ENCODE data around the gene HM13. TPM values are rescaled to one million over a fixed set of nuclear protein-coding genes. Genes with fewer than 3 reads are reported as not detected.
"Not testable (repeated sequence)": the region's sequence is repeated elsewhere in the genome, so short reads cannot be mapped to it uniquely, and the experiment has no call there.

The HM13 gene
- total and polyA plus RNA-seq, 4 donors, result 57.6 to 210 (median 99.1) TPM

GRCh38 chr20:31573555-31574321, 59.5 kb downstream of the HM13 start:
- no peaks in the 10 kb centered on the region for H3K9me3 ChIP-seq (ENCODE audit: control insufficient read depth in 4 of 4, low read length in 3 of 4)
- H3K4me3 ChIP-seq (ENCODE audit: low read depth in 1 of 3, low read length in 3 of 3), result peak overlapping the region; percentile 64 to 81 (median 66)
- DNase-seq (ENCODE audit: low spot score), result no peak
- H3K27me3 ChIP-seq (ENCODE audit: control insufficient read depth in 4 of 4, insufficient read depth in 4 of 4, low read length in 3 of 4), result no peaks in the 10 kb centered on the region
- 19% methylated on average over 19 of the region's 19 CpGs for WGBS
- H3K36me3 ChIP-seq (ENCODE audit: control insufficient read depth in 4 of 4, insufficient read depth in 3 of 4, low read depth in 1 of 4, low read length in 3 of 4), result no peaks in the 10 kb centered on the region
- H3K4me1 ChIP-seq (ENCODE audit: control insufficient read depth in 4 of 4, insufficient read depth in 4 of 4, low read length in 3 of 4), result peaks cover 10 to 37% (median 22%) of the 10 kb centered on the region in 4 donors
- peak overlapping the region; percentile 13 to 85 for H3K9ac ChIP-seq (ENCODE audit: low read depth in 1 of 2, low read length in 2 of 2)
- peak overlapping the region; percentile 78 to 82 for H3K27ac ChIP-seq (ENCODE audit: low read depth in 1 of 2, low read length in 2 of 2)
- TF ChIP-seq REST (IDR thresholded peaks at IDR 0.05) (peak; percentile 34), RAD21 (IDR thresholded peaks at IDR 0.05) (no peak)

- H3K27me3 ChIP-seq (ENCODE audit: control insufficient read depth in 4 of 4, insufficient read depth in 4 of 4, low read length in 3 of 4); DNase-seq (ENCODE audit: low spot score); H3K4me3 ChIP-seq (ENCODE audit: low read depth in 1 of 3, low read length in 3 of 3); H3K36me3 ChIP-seq (ENCODE audit: control insufficient read depth in 4 of 4, insufficient read depth in 3 of 4, low read depth in 1 of 4, low read length in 3 of 4); H3K9ac ChIP-seq (ENCODE audit: low read depth in 1 of 2, low read length in 2 of 2); H3K27ac ChIP-seq (ENCODE audit: low read depth in 1 of 2, low read length in 2 of 2); H3K9me3 ChIP-seq (ENCODE audit: control insufficient read depth in 4 of 4, low read length in 3 of 4): not testable (repeated sequence)
- WGBS, result 96% methylated on average over 10 of the region's 10 CpGs
- peaks cover 10 to 24% (median 12%) of the 10 kb centered on the region in 4 donors for H3K4me1 ChIP-seq (ENCODE audit: control insufficient read depth in 4 of 4, insufficient read depth in 4 of 4, low read length in 3 of 4)
These were observed 60.7 kb downstream of the HM13 start for GRCh38 chr20:31574986-31575385.

GRCh38 chr20:31576751-31577150, 62.5 kb downstream of the HM13 start:
- TF ChIP-seq ATF3 (IDR thresholded peaks at IDR 0.05), result no peak
- DNase-seq (ENCODE audit: low spot score), result no peak
- no peak overlapping the region for H3K4me3 ChIP-seq (ENCODE audit: low read depth in 1 of 3, low read length in 3 of 3)
- H3K27ac ChIP-seq (ENCODE audit: low read depth in 1 of 2, low read length in 2 of 2), result no peak overlapping the region
- H3K27me3 ChIP-seq (ENCODE audit: control insufficient read depth in 4 of 4, insufficient read depth in 4 of 4, low read length in 3 of 4), result no peaks in the 10 kb centered on the region
- no peaks in the 10 kb centered on the region for H3K9me3 ChIP-seq (ENCODE audit: control insufficient read depth in 4 of 4, low read length in 3 of 4)
- no peak overlapping the region for H3K9ac ChIP-seq (ENCODE audit: low read depth in 1 of 2, low read length in 2 of 2)
- 95% methylated on average over 2 of the region's 2 CpGs for WGBS
- H3K36me3 ChIP-seq (ENCODE audit: control insufficient read depth in 4 of 4, insufficient read depth in 3 of 4, low read depth in 1 of 4, low read length in 3 of 4), result no peaks in the 10 kb centered on the region
- H3K4me1 ChIP-seq (ENCODE audit: control insufficient read depth in 4 of 4, insufficient read depth in 4 of 4, low read length in 3 of 4), result peaks cover 2 to 15% (median 8%) of the 10 kb centered on the region in 4 donors

GRCh38 chr20:31577194-31577593, 63.0 kb downstream of the HM13 start:
- no peak for DNase-seq (ENCODE audit: low spot score)
- TF ChIP-seq RAD21 (IDR thresholded peaks at IDR 0.05), result no peak
- WGBS, result 97% methylated on average over 9 of the region's 9 CpGs
- Histone ChIP-seq H3K4me1 (ENCODE audit: control insufficient read depth in 4 of 4, insufficient read depth in 4 of 4, low read length in 3 of 4) (peaks cover 2 to 13% (median 6%) of the 10 kb centered on the region in 4 donors), H3K27ac (ENCODE audit: low read depth in 1 of 2, low read length in 2 of 2) (no peak overlapping the region), H3K9me3 (ENCODE audit: control insufficient read depth in 4 of 4, low read length in 3 of 4) (no peaks in the 10 kb centered on the region), H3K9ac (ENCODE audit: low read depth in 1 of 2, low read length in 2 of 2) (no peak overlapping the region), H3K36me3 (ENCODE audit: control insufficient read depth in 4 of 4, insufficient read depth in 3 of 4, low read depth in 1 of 4, low read length in 3 of 4) (no peaks in the 10 kb centered on the region), H3K4me3 (ENCODE audit: low read depth in 1 of 3, low read length in 3 of 3) (no peak overlapping the region), H3K27me3 (ENCODE audit: control insufficient read depth in 4 of 4, insufficient read depth in 4 of 4, low read length in 3 of 4) (no peaks in the 10 kb centered on the region)

All from liver (tissue), 9 donors.